Measurements from ENCODE around the gene ZFX.
A peak's percentile ranks its signal among the peaks of the same experiment; 100 is the strongest.

ZFX gene

DNA sequence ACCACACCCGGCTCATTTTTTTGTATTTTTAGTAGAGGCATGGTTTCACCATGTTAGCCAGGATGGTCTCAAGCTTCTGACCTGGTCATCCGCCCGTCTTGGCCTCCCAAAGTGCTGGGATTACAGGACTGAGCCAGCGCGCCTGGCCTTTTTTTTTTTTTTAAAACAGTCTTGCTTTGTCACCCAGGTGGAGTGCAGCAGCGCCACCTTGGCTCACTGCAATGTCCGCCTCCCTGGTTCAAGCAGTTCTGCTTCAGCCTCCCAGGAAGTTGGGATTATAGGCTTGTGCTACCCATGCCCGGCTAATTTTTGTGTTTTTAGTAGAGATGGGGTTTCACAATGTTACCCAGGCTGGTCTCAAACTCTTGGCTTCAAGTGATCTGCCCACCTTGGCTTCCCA lies 28.9 kb downstream of the ZFX start:
- TF ChIP-seq, protein P1, sequence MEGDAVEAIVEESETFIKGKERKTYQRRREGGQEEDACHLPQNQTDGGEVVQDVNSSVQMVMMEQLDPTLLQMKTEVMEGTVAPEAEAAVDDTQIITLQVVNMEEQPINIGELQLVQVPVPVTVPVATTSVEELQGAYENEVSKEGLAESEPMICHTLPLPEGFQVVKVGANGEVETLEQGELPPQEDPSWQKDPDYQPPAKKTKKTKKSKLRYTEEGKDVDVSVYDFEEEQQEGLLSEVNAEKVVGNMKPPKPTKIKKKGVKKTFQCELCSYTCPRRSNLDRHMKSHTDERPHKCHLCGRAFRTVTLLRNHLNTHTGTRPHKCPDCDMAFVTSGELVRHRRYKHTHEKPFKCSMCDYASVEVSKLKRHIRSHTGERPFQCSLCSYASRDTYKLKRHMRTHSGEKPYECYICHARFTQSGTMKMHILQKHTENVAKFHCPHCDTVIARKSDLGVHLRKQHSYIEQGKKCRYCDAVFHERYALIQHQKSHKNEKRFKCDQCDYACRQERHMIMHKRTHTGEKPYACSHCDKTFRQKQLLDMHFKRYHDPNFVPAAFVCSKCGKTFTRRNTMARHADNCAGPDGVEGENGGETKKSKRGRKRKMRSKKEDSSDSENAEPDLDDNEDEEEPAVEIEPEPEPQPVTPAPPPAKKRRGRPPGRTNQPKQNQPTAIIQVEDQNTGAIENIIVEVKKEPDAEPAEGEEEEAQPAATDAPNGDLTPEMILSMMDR (conservative IDR thresholded peaks at IDR 0.05; ENCODE audit: low read depth, low read length): no peak
- no peak for DNase-seq (ENCODE audit: low read depth)
- no peak overlapping the region for H3K4me3 ChIP-seq (ENCODE audit: low read depth, low read length)

DNA sequence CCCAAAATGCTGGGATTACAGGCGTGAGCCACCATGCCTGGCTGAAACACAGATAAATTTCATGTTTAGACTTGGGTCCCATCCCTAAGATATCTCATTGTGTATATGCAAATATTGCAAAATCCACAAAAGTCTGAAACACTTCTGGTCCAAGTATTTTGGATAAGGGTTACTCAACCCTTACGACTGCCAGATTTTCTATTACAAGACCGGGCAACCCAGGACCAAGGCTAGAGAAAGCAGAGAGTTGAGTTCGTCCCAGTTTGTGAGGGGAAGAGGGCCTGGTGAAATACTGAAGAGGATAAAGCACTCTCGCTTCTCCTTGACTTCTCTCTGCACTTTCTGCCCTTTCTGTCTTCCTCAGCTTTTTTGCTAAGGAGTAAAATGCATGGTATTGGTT lies 34.5 kb downstream of the ZFX start:
- DNase-seq (ENCODE audit: low read depth): no peak
- TF ChIP-seq, protein P1 (conservative IDR thresholded peaks at IDR 0.05; ENCODE audit: low read depth, low read length): no peak
- H3K4me3 ChIP-seq (ENCODE audit: low read depth, low read length): no peak overlapping the region

- DNase-seq (ENCODE audit: low read depth): no peak
- TF ChIP-seq, protein P1 (conservative IDR thresholded peaks at IDR 0.05; ENCODE audit: low read depth, low read length): no peak
Measured at GRCh38 chrX:24186483-24186882, 37.0 kb downstream of the ZFX start.

GRCh38 chrX:24186986-24187385 lies 37.5 kb downstream of the ZFX start:
- no peak for DNase-seq (ENCODE audit: low read depth)
- TF ChIP-seq, protein P1 (conservative IDR thresholded peaks at IDR 0.05; ENCODE audit: low read depth, low read length): no peak

More at GRCh38 chrX:24186483-24186882, 37.0 kb downstream of the ZFX start:
- H3K4me3 ChIP-seq (ENCODE audit: low read depth, low read length): no peak overlapping the region

GRCh38 chrX:24189490-24189889 lies 40.0 kb downstream of the ZFX start:
- TF ChIP-seq, protein P1 (conservative IDR thresholded peaks at IDR 0.05; ENCODE audit: low read depth, low read length): no peak
- no peak for DNase-seq (ENCODE audit: low read depth)
- H3K4me3 ChIP-seq (ENCODE audit: low read depth, low read length): no peak overlapping the region

More at GRCh38 chrX:24186986-24187385, 37.5 kb downstream of the ZFX start:
- no peak overlapping the region for H3K4me3 ChIP-seq (ENCODE audit: low read depth, low read length)

- peak; percentile 75 for DNase-seq (ENCODE audit: low read depth)
- TF ChIP-seq, protein P1 (conservative IDR thresholded peaks at IDR 0.05; ENCODE audit: low read depth, low read length): no peak
- H3K4me3 ChIP-seq (ENCODE audit: low read depth, low read length): no peak overlapping the region
Measured at GRCh38 chrX:24190500-24191156, 41.1 kb downstream of the ZFX start.

DNA sequence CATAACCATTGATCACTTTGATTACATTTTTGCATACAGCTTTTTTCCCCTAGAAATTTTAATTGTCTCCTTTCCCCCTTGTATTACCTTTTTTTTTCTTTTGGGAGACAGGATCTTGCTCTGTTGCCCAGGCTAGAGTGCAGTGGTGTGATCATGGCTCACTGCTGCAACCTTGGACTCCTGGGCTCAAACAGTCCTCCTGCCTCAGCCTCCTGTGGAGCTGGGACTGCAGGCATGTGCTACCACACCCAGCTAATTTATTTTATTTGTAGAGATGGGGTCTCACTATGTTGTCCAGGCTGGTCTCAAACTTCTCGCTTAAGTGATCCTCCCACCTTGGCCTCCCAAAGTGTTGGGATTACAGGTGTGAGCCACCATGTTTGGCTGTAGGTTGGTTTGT lies 47.0 kb downstream of the ZFX start:
- H3K4me3 ChIP-seq (ENCODE audit: low read depth, low read length): no peak overlapping the region
- no peak for DNase-seq (ENCODE audit: low read depth)
- TF ChIP-seq, protein P1 (conservative IDR thresholded peaks at IDR 0.05; ENCODE audit: low read depth, low read length): no peak
